CD4-positive, alpha-beta T cell treated with Interleukin-2 at 100 ng/mL for 4 hours (primary cell): Measurements from ENCODE around the gene NXPH3.
A peak's percentile ranks its signal among the peaks of the same experiment; 100 is the strongest.
"Not testable (repeated sequence)": the region's sequence is repeated elsewhere in the genome, so short reads cannot be mapped to it uniquely, and the experiment has no call there.

Experiments used
- DNase-seq: peaks from one replicate; pipeline ENCODE4 v3.0.0-alpha.2; 2020; ENCODE audit warnings: low spot score

NXPH3 gene

GRCh38 chr17:49554694-49555494 is 20.8 kb upstream of the NXPH3 start:
- DNase-seq, result no peak

DNA sequence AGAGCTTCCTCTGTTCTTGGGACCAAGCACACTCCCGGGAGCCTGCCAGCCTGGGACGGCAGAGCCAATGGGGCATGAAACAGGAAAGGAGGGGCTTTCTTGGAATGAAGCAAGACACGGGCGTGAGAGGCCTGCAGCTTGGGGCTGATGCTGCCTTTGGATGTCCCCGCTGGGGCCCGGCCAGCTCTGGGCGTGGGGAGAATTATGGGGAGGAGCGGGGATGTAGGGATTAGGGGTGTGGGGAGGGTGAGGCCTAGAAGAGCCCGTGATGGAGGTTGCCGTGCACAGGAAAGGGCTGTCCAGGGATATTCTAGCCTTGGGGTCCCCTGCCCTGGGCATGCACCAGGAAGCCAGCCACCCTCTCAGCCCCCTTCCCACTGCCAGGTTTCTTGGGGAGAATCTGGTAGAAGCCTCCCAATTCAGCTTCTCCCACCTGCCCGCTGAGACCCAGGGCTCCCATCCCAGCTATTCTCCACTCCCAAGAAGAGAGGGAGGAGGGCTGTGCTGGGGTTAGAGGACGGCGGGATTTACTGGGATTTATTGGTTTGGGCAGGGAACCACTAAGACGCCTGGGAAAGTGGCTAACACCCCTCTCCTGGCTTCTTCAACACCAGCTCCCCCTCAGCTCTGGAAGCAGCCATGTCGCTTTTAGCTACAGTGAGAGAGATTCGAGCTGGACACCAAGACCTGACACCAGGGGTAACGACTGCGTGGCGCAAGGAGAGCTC is 20.0 kb upstream of the NXPH3 start:
- no peak for DNase-seq

DNA sequence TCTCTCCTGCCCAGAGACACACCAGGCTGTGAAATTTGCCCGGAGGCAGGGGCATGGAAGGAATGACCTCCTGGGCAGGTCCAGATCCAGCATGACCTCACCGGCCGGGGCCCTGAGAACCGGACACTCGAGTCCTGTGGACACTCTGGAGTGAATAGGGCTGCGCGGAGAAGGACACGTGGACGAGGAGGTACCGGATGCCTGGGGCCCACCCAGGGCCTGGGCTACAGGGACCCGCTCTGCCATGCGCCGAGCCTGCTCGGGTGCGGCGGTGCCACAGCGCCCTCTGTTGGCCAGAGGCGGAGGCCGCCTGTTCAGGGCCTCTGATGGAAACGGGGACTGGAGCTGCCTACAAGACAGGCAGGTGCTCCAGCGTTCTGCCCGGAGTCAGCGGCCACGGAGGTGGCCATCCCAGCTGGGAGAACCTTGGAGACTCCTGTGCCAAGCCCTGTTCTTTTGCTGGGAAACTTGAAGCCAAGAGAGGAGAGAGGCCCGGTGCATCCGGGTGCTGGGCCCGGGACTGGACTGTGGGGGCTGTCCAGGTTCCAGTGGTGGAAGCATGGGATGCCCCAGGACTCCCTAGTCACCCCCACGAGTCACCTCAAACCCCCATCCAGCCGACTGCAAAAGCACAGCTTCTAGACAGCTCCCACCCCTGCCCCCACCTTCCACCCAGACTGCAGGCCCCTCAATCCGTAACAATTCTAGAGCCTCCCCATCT is 19.3 kb upstream of the NXPH3 start:
- DNase-seq, result peak; percentile 82

- peak; percentile 41 for DNase-seq
Measured at GRCh38 chr17:49557312-49558024, 18.2 kb upstream of the NXPH3 start.

DNA sequence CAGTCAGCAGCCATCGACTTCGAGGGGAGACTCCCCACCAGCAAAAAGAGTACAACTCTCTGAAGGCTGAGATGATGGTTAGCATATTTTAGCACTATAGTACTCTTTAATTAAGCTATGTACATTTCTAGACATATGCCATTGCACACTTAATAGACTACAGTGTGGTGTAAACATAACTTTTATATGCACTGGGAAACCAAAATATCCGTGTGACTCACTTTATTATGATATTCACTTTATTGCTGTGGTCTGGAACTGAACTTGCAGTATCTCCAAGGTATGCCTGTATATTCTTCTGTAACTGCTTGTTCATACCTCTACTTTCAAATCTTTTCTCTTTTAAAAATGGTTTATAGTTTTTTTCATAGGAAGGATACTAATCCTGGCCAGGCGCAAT is 11.0 kb upstream of the NXPH3 start:
- DNase-seq, result no peak

GRCh38 chr17:49565948-49566491 is 9.7 kb upstream of the NXPH3 start:
- no peak for DNase-seq

DNA sequence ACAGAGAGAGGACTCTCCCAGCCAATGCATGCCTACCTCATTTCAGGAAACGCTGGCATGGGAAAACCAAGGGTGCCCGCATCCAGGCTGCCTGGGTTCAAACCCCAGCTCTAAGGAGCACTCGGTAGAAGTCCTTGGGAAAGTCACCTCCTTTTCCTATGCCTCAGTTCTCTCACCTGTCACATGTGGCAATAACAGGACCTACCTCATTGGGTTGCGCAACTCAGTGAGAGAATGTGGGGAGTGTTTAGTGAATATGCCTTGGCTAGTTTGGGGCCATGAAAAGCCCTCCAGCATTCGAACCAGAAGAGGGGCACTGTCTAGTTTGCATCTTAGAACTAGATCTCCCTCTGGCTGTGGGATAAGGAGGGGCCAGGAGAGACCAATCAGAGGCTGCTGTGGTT is 9.0 kb upstream of the NXPH3 start:
- no peak for DNase-seq

GRCh38 chr17:49567104-49567521 is 8.6 kb upstream of the NXPH3 start:
- no peak for DNase-seq

DNA sequence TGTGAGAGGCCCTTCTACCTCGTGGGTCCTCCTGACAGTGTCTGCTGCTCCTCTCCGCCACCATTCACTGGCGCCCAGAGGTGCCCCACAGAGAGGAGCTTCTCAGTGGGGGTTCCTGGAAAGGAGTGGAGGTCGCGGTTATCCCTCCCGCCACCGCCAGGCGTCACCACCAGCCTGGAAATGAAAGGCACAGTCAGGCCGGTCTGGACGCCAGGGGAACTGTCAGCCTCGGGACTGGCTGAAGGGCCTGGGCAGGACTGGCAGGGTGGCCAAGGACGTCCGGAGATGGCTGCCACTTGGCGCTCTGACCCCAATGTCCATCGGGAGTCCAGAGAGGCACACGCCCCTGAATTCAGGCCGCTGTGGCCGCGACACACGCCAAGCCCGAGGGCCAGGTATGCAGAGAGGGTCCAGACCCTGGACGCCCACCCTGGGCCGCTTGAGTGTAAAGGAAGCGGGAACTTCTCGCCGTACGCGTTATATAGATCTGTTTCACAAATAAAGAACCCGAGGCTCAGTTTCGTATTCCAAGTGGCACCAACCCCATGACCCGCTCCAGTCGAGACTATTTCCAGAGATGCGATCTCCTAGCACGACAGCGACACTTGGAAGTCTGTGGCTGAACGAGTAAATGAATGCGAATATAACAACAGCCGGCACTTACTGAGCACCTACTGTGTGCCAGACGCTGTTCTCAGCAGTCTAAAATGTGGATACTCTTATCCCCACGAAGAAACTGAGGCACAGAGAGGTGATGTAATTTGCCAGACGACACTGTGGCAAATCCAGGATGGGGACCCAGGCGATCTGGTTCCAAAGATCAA is 7.6 kb upstream of the NXPH3 start:
- DNase-seq, result peak; percentile 84

DNA sequence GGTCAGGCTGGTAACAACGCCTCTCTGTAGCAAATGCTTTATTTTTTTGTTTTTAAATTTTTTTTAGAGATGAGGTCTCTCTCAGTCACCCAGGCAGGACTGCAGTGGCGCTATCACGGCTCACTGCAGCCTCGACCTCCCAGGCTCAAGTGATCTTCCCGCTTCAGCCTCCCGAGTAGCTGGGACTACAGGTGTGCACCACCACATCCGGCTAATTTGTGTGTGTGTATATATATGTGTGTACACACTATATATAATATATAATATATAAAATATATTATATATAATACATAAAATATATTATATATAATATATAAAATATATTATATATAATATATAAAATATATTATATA is 7.0 kb upstream of the NXPH3 start:
- not testable (repeated sequence) for DNase-seq

- no peak for DNase-seq
Measured at GRCh38 chr17:49570540-49571242, 5.0 kb upstream of the NXPH3 start.

DNA sequence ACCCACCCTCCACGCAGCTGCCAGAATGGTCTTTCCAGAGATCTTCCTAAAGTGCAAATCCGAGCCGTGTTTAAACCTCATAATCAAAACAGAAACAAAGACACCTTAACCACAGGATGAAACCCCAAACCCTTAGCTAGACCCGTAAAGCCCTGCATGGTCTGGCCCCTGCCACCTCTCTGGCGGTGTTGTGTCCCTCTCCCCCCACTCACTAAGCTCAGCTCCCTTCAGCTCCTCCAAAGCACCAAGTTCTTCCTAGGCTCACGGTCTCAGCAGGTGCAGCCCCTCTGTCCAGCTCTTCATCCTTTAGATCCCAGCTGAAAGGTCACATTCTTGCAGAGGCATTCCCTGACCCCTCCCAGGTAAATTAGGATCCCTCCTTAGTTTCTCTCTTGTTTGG is 4.4 kb upstream of the NXPH3 start:
- DNase-seq, result no peak

DNA sequence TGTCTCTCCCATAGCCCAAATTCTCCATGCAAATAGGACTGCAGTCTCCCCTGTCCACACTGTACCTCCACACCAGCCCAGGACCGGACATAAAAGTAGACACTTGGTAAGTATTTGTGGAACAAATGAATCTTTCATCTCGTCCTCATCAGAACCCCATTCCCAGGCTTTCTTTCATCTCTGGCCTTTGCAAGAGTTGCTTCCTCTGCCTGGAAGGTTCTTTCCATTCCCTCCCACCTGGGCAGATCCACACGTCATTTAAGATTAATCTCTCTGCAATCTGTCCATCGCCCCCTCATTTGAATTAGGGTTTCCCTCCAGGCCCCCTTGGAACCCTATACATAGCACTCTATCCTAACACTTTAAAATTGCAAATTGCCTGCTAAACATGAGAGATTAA is 3.9 kb upstream of the NXPH3 start:
- DNase-seq, result no peak

DNA sequence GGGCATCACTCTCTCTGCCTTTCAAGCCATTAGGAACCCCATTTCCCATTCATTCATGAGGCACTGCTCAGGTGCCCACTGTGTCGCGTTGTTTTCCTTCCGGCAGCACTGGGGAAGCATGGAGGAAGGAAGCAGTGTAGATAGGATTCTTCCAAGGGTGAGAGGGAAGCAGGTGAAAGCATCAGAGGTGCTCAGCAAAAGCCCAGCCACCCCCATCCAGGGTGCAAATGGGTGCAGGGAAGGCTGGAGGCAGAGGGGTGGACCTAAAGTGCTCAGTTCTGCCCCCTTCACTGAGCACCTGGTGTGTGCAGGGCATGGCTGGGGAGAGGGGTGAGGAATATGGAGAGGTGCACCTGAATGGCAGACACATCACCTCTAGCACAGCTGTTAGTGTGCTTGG is 3.4 kb upstream of the NXPH3 start:
- DNase-seq, result no peak

DNA sequence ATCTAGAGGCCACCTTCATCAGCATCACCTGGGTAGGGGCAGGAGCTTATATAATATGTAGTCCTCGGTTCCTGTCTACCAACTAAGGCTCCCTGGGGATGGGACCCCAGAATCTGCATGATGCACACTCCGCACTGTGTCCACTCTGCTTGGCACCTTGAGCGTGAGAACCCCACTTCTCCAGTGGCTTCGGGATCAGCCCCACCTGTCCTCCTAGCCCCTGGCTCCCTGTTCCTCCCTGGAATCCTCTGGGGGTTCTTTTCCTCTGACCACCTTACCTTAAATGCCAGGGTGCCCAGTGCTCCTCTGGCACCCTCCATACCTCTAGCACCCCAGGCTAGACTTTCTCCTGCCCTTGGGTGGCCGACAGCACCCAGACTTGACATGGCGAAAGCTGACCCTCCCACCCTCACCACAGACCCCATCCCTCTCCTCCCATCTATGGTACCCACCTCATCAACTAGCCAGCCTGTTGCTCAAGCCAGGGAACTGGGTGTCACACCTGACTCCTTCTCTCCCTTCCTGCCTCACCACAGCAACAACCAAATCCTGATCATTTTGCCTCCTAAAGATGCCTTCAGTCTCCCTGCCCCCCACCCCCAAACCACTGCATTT is 2.8 kb upstream of the NXPH3 start:
- no peak for DNase-seq

- DNase-seq, result no peak
Measured at GRCh38 chr17:49573510-49574322, 2.0 kb upstream of the NXPH3 start.

DNA sequence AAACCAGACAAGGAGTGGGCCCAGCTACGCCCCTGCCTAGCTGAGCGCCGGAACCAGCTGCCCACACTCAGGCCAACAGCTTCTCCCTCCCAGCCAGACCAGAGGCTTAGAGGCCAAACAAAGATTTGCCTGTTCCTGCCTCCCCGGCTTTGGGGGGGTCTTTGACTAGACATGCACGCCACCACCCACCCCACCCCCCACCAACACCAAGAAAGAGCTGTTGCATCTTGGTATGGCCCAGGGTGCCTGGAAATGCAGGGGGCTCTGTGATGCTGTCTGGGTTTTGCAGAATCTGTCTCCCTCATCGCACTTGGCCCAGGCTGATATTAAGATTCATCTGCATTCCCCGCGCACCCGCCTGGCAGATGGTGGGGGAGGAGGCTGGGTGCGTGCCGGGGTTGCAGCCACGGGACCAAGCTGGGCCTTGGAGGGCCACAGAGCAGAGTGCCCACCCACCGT is 1.3 kb upstream of the NXPH3 start:
- no peak for DNase-seq

DNA sequence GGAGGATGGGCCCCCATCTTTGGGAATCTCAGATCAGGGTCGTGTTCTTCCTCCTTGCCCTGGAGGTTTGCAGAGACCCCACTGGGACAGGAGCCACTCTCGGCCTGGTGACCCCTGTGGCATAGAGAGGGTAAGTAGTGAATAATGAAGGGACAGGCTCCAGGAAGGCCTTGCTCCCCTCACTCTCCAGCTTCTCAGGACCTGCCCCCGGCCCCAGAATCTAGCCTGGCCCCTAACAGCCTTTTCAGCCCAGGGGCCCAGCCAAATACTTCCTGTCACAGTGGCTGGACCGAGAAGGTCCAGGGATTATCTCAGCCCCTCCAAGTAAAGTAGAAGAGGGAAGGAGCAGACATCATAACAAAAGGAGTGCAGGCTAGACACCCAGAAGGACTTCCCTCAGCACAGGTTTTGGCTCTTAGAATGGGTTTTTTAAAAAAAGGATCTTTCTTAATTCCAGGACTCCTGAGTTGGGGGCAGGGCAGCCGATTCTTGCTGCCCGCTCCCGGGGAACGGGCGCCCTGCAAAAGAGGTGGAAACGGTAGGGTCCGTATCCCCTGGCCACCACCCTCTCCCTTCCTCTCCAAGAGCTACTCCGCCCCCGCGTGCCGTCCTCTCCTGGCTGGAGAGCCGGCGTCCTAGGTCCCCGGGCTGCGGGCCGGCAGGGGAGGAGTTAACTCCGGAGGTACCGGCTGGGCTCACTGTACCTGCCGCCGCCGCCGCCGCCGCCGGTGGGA is 559 bp upstream of the NXPH3 start:
- DNase-seq, result no peak
